Psoas muscle (tissue), 8 donors: ENCODE results near the gene RPL14. TPM values are rescaled to one million over a fixed set of nuclear protein-coding genes. Genes with fewer than 3 reads are reported as not detected.

Source experiments
- ATAC-seq, 4 donors: fragments of 200-7000 bp; cut with Tn5 transposase; one replicate each; pipeline ENCODE4 v1.9.1; 2020; ENCODE audit warnings: moderate library complexity in 3 of 4, mild to moderate bottlenecking in 2 of 4
- DNase-seq, 2 donors: peaks; one replicate each; pipeline ENCODE4 v3.0.0-alpha.2; 2020
- H3K27ac ChIP-seq: fragments of 200-600 bp; one replicate; pipeline ENCODE4 v1.8.0; 2022
- H3K27me3 ChIP-seq, 3 donors: fragments of 200-600 bp in 1 of 3; one replicate each; pipeline versions ENCODE4 v1.6.1 to v1.8.0; 2013 to 2022; ENCODE audit warnings: low read length in 2 of 3, mild to moderate bottlenecking in 2 of 3, moderate library complexity in 1 of 3; ENCODE audit not compliant: insufficient read depth in 3 of 3
- H3K36me3 ChIP-seq, 2 donors: fragments of 200-600 bp in 1 of 2; one replicate each; pipeline versions ENCODE4 v1.6.1 to v1.8.0; 2013 to 2022; ENCODE audit warnings: low read depth in 1 of 2, mild to moderate bottlenecking in 1 of 2, moderate library complexity in 1 of 2; ENCODE audit not compliant: insufficient read depth in 1 of 2
- H3K4me1 ChIP-seq: fragments of 200-600 bp; one replicate; pipeline ENCODE4 v1.8.0; 2022
- H3K4me3 ChIP-seq: fragments of 200-600 bp; one replicate; pipeline ENCODE4 v1.8.0; 2022; ENCODE audit warnings: mild to moderate bottlenecking
- H3K9me3 ChIP-seq: fragments of 200-600 bp; one replicate; pipeline ENCODE4 v1.8.0; 2022
- CTCF ChIP-seq: fragments of 200-600 bp; IDR thresholded peaks from one replicate; pipeline ENCODE4 v1.8.0; 2022; ENCODE audit warnings: antibody characterized with exemption
- WGBS, 3 donors: extraction: QIAGEN DNeasy Blood & Tissue Kit; methylation state at CpG; one replicate each; pipeline versions ENCODE4 v1.1.6 to v1.1.7; 2013; 5-methylcytosine and 5-hydroxymethylcytosine counted together
- intact Hi-C, 2 donors: fragments of 100-400 bp; cut with DNase I; formaldehyde crosslinking; loops; one replicate each; pipeline versions ENCODE4 v1.11.0 to v1.14.2; 2022
- polyA plus RNA-seq, 3 donors: library from polyadenylated mRNA; stranded (reverse); fragments of 200-250 nt; gene quantifications; one replicate each; pipeline ENCODE4 v1.2.3, GENCODE V29; 2013
- total RNA-seq, 4 donors: library from RNA; stranded (reverse); fragmentation: NEBNext Ultra II Directional in 2 of 4; extraction: Animal tissue kit (Norgen Biotek cat#: 25700) in 2 of 4; gene quantifications; one replicate each; pipeline versions ENCODE4 v1.2.1 to v1.2.4, GENCODE V29; 2021 to 2023
- donor health status: healthy with polysubstance abuse.
- donor health status: DM: no; HTN: no; CAD: no; lungs with moderate emphysema.
- donor health status: Bipolar disorder and iron deficiency.
- donor health status: healthy.
- donor health status: DM: yes; HTN: yes; CAD: no.
- donor health status: DM: no; HTN: no; CAD: no.
- donor health status: DM: no; HTN: no; CAD: no.
- donor health status: DM: yes; HTN: yes; CAD: no.

RPL14 gene
- total and polyA plus RNA-seq, 7 donors: 997 to 1,819 (median 1,323) TPM

DNA sequence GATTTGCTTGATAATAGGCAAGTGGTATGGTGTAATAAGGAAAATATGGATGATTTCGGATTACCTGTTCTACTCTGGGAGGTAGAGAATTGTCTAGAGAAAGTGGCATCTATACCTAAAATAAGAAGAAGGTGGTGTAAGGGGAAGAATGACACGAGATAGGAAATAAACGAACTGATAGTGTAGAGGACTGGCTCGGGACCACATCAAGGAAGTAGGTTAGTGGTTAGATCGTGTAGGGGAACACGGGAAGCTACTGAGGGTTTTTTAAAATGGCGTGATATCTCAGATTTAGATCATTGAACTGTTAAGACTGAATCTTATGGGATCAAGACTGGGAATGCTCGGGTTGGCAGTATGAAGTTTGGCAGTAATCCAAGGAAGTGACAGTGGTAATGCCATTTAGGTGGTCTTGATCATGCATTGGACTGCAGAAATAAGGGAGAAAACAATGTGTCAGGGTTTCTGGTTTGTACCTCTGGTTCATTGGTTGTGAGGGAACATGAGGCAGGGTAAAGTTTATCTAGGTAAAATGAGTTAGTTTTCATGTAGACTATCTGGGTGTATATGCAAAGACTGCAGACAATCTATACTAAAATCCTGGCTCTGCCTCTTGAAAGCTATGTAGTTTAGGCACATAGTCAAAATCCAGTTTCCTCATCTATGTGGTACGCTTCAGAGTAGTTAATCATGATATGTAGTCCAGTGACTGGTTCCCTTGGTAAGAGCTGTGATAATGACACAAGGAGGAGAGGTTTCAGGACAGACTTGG lies 7.4 kb downstream of the RPL14 start:
- Histone ChIP-seq H3K27ac (no peak overlapping the region), H3K27me3 (no peaks in the 10 kb centered on the region), H3K36me3 (peaks cover 7 to 85% of the 10 kb centered on the region in 2 donors), H3K9me3 (no peaks in the 10 kb centered on the region), H3K4me3 (no peak overlapping the region), H3K4me1 (no peaks in the 10 kb centered on the region)
- intact Hi-C loops: loop anchor here in 1 of 2 donors (5.0 kb wide), 1 partner anchor 43 kb away; the partner anchor contains the start of gene ZNF620
- ATAC-seq (no peak), DNase-seq (no peak)
- WGBS, 3 donors: 75 to 78% (median 76%) methylated on average over 9 of the region's 9 CpGs
- no peak for TF ChIP-seq CTCF

- H3K36me3 ChIP-seq: peaks cover 7 to 80% of the 10 kb centered on the region in 2 donors
These were observed 7.9 kb downstream of the RPL14 start for GRCh38 chr3:40465111-40465407.

DNA sequence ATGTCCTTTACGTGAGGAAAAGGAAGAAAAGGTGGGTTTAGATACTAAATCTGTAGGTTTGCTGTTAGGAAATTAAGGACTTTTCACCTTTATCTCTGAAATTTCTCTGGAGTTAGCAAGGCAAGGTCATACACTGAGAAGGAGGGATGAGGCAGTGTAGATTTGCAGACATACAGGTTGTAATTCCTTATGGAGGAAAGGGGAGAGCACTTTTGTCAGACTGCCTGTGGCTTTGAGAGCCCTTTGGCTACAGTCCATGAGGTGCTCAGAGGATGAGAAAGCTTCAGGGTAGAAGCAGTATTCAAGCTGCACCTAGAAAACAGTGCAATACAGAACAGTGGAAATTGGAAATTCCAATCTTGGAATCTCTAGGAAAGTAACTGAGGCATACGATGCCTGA lies 8.3 kb downstream of the RPL14 start:
- Histone ChIP-seq H3K4me1 (no peaks in the 10 kb centered on the region), H3K27ac (no peak overlapping the region), H3K9me3 (no peaks in the 10 kb centered on the region), H3K27me3 (no peaks in the 10 kb centered on the region), H3K36me3 (peaks cover 7 to 76% of the 10 kb centered on the region in 2 donors), H3K4me3 (no peak overlapping the region)
- TF ChIP-seq CTCF: no peak
- intact Hi-C loops: loop anchor here in 1 of 2 donors (5.0 kb wide), 1 partner anchor 42 kb away; the partner anchor contains the start of gene ZNF620
- 82 to 86% (median 83%) methylated on average over 2 of the region's 2 CpGs for WGBS, 3 donors
- ATAC-seq (no peak), DNase-seq (no peak)

More at GRCh38 chr3:40465111-40465407, 7.9 kb downstream of the RPL14 start:
- intact Hi-C loops: loop anchor here in 1 of 2 donors (5.0 kb wide), 1 partner anchor 42 kb away; the partner anchor contains the start of gene ZNF620
- no peak for DNase-seq
- no peak for ATAC-seq
- Histone ChIP-seq H3K4me3 (no peak overlapping the region), H3K27ac (no peak overlapping the region), H3K4me1 (no peaks in the 10 kb centered on the region), H3K27me3 (no peaks in the 10 kb centered on the region), H3K9me3 (no peaks in the 10 kb centered on the region)
- WGBS, 3 donors: 67 to 77% (median 72%) methylated on average over 4 of the region's 4 CpGs
- no peak for TF ChIP-seq CTCF

- no peak overlapping the region for H3K27ac ChIP-seq
- H3K4me1 ChIP-seq: no peaks in the 10 kb centered on the region
- DNase-seq: no peak
- no peaks in the 10 kb centered on the region for H3K27me3 ChIP-seq
- H3K9me3 ChIP-seq: no peaks in the 10 kb centered on the region
- no peak for TF ChIP-seq CTCF
- H3K36me3 ChIP-seq: peaks cover 7 to 50% of the 10 kb centered on the region in 2 donors
- no peak overlapping the region for H3K4me3 ChIP-seq
- no peak for ATAC-seq
- intact Hi-C loops: loop anchor here in 1 of 2 donors (5.0 kb wide), 1 partner anchor 39 kb away; the partner anchor contains the start of gene ZNF620
- 83 to 92% (median 84%) methylated on average over 4 of the region's 4 CpGs for WGBS, 3 donors
These were observed 10.9 kb downstream of the RPL14 start for GRCh38 chr3:40468018-40468417.
